Endothelial cell of umbilical vein (primary cell): ENCODE data around the gene AJAP1.

ENCODE experiments used
- EZH2 ChIP-seq: IDR thresholded peaks from 2 replicates; pipeline ENCODE4 v1.6.1; 2012; ENCODE audit warnings: borderline replicate concordance, low read depth, mild to moderate bottlenecking, moderate library complexity, low read length, inconsistent platforms; ENCODE audit not compliant: severe bottlenecking
- GATA2 ChIP-seq: IDR thresholded peaks from 2 replicates; pipeline ENCODE4 v1.7.0; 2011; ENCODE audit warnings: low read depth, mild to moderate bottlenecking, moderate library complexity, mixed read lengths, low read length; ENCODE audit not compliant: insufficient read length, insufficient read depth
- JUN ChIP-seq: IDR thresholded peaks from 2 replicates; pipeline ENCODE4 v1.6.1; 2011; ENCODE audit warnings: borderline replicate concordance, low read depth; ENCODE audit not compliant: insufficient read length, insufficient read depth
- MYC ChIP-seq: IDR thresholded peaks from one replicate; pipeline ENCODE4 v1.6.1; 2011; ENCODE audit warnings: mild to moderate bottlenecking, low read depth, low read length
- POLR2AphosphoS5 ChIP-seq: IDR thresholded peaks from 2 replicates; pipeline ENCODE4 v1.6.1; 2012; ENCODE audit warnings: low read depth, mild to moderate bottlenecking, control low read depth, low read length, moderate library complexity; ENCODE audit not compliant: insufficient read depth
- TF ChIP-seq, protein P1 (sequence below), 2 donors: IDR thresholded peaks; 1 replicate in 1 of 2; 2 replicates in 1 of 2; pipeline ENCODE4 v1.5.1; 2011; ENCODE audit warnings: low read length in 2 of 2, mild to moderate bottlenecking in 2 of 2, moderate library complexity in 2 of 2, control low read depth in 1 of 2, inconsistent platforms in 1 of 2, low read depth in 1 of 2; ENCODE audit not compliant: insufficient read depth in 1 of 2; ENCODE audit errors: extremely low read depth in 1 of 2
- TF ChIP-seq, protein P2 (sequence below): IDR thresholded peaks from 2 replicates; pipeline ENCODE4 v1.6.1; 2011; ENCODE audit not compliant: insufficient read depth, insufficient read length

DNA sequence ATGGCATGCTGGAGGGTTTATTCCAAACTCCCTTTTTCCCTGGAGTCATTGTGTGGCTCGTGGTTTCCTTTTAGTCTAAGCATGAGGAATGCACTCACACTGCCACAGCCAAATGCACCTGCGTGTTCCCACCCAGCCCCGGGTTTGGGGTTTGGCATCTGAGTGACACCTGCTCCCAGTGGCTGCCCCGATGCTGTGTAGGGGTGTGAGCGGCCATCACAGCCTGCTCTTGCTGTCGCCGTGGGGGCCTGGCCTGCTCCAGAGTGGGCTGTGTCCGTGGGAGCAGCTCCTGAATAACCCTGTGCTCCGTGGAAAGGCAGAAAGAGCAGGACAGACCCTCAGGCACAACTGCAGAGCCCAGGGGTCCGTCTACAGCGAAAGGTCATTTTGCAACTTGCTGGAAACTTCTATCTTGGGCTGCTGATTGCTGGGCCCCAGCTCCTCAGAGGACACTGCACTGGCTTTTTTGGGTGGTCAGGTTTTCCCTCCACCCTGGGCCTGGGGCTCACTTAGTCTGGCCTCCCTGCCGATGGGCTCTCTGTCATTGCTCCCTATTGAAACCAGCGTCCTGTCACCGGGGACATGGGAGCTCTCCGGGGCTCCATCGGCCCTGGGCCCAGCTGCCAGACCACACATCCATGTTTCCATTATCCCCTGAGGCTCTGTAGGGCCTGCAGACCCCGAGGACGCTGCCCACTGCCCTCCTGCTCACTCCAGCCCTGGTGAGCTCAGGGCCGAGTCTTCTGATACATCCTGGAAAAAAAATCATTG, 74.1 kb downstream of the AJAP1 start:
- TF ChIP-seq POLR2AphosphoS5 = no peak
- no peak for TF ChIP-seq EZH2
- TF ChIP-seq, protein P1, sequence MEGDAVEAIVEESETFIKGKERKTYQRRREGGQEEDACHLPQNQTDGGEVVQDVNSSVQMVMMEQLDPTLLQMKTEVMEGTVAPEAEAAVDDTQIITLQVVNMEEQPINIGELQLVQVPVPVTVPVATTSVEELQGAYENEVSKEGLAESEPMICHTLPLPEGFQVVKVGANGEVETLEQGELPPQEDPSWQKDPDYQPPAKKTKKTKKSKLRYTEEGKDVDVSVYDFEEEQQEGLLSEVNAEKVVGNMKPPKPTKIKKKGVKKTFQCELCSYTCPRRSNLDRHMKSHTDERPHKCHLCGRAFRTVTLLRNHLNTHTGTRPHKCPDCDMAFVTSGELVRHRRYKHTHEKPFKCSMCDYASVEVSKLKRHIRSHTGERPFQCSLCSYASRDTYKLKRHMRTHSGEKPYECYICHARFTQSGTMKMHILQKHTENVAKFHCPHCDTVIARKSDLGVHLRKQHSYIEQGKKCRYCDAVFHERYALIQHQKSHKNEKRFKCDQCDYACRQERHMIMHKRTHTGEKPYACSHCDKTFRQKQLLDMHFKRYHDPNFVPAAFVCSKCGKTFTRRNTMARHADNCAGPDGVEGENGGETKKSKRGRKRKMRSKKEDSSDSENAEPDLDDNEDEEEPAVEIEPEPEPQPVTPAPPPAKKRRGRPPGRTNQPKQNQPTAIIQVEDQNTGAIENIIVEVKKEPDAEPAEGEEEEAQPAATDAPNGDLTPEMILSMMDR (IDR thresholded peaks at IDR 0.05; ENCODE audit: extremely low read depth in 1 of 2, insufficient read depth in 1 of 2, low read depth in 1 of 2, low read length in 2 of 2) = no peak
- no peak for TF ChIP-seq MYC
- TF ChIP-seq, protein P2, sequence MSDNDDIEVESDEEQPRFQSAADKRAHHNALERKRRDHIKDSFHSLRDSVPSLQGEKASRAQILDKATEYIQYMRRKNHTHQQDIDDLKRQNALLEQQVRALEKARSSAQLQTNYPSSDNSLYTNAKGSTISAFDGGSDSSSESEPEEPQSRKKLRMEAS = no peak
- TF ChIP-seq GATA2 = no peak
- TF ChIP-seq JUN = no peak
